GM19351 (cell line): ENCODE data around the gene PRKAG2.
"Not testable (repeated sequence)": the region's sequence is repeated elsewhere in the genome, so short reads cannot be mapped to it uniquely, and the experiment has no call there.

Experiments
- ATAC-seq: cut with Tn5 transposase; IDR thresholded peaks from one replicate; pipeline ENCODE4 v1.9.1; 2021; ENCODE audit warnings: mild to moderate bottlenecking, moderate library complexity; ENCODE audit not compliant: unreplicated experiment

Gene PRKAG2

GRCh38 chr7:151852486-151853396 is 24.2 kb downstream of the PRKAG2 start:
- no peak for ATAC-seq

- peak; percentile 15 for ATAC-seq
These were observed 25.1 kb downstream of the PRKAG2 start for GRCh38 chr7:151851782-151852181.

GRCh38 chr7:151851145-151851751 is 25.7 kb downstream of the PRKAG2 start:
- ATAC-seq = peak; percentile 67

GRCh38 chr7:151850491-151851124 is 26.3 kb downstream of the PRKAG2 start:
- peak; percentile 2 for ATAC-seq

- ATAC-seq = no peak
These were observed 27.0 kb downstream of the PRKAG2 start for GRCh38 chr7:151849879-151850260.

GRCh38 chr7:151849008-151849878 is 27.7 kb downstream of the PRKAG2 start:
- ATAC-seq = no peak

- no peak for ATAC-seq
These were observed 29.2 kb downstream of the PRKAG2 start for GRCh38 chr7:151847681-151848081.

GRCh38 chr7:151847136-151847535 is 29.8 kb downstream of the PRKAG2 start:
- no peak for ATAC-seq

- no peak for ATAC-seq
These were observed 31.3 kb downstream of the PRKAG2 start for GRCh38 chr7:151845412-151846205.

- ATAC-seq = no peak
These were observed 32.1 kb downstream of the PRKAG2 start for GRCh38 chr7:151844825-151845200.

- peak; percentile 74 for ATAC-seq
These were observed 32.7 kb downstream of the PRKAG2 start for GRCh38 chr7:151844071-151844824.

- ATAC-seq = no peak
These were observed 33.7 kb downstream of the PRKAG2 start for GRCh38 chr7:151843181-151843580.

GRCh38 chr7:151841395-151842051 is 35.4 kb downstream of the PRKAG2 start:
- not testable (repeated sequence) for ATAC-seq

GRCh38 chr7:151840088-151840910 is 36.6 kb downstream of the PRKAG2 start:
- no peak for ATAC-seq

GRCh38 chr7:151839451-151839921 is 37.4 kb downstream of the PRKAG2 start:
- peak; percentile 7 for ATAC-seq

GRCh38 chr7:151838861-151839381 is 38.0 kb downstream of the PRKAG2 start:
- peak; percentile 66 for ATAC-seq

- ATAC-seq = no peak
These were observed 38.8 kb downstream of the PRKAG2 start for GRCh38 chr7:151838072-151838471.
